Esophagus muscularis mucosa (tissue), 4 donors: ENCODE data around the gene NPC1L1. TPM values are rescaled to one million over a fixed set of nuclear protein-coding genes. Genes with fewer than 3 reads are reported as not detected.

ENCODE experiments used
- DNase-seq: peaks from one replicate; pipeline ENCODE4 v3.0.0-alpha.2; 2017; ENCODE audit errors: extremely low spot score
- H3K27ac ChIP-seq, 4 donors: fragments of 200-600 bp; sonication (generic); replicated peaks in 1 of 4; 1 replicate in 3 of 4; 2 replicates in 1 of 4; pipeline ENCODE4 v1.5.1; 2016 to 2019; ENCODE audit warnings: mild to moderate bottlenecking in 1 of 4
- H3K27me3 ChIP-seq, 4 donors: fragments of 200-600 bp; sonication (generic); one replicate each; pipeline versions ENCODE4 v1.5.1 to v1.6.0; 2016 to 2019
- H3K36me3 ChIP-seq, 4 donors: fragments of 200-600 bp; sonication (generic); one replicate each; pipeline ENCODE4 v1.5.1; 2016 to 2019
- H3K4me1 ChIP-seq, 4 donors: fragments of 200-600 bp; sonication (generic); one replicate each; pipeline ENCODE4 v1.5.1; 2016 to 2019
- H3K4me3 ChIP-seq, 4 donors: fragments of 200-600 bp; sonication (generic); 1 replicate in 2 of 4; 2 replicates in 2 of 4; pipeline ENCODE4 v1.5.1; 2016 to 2019; ENCODE audit warnings: mild to moderate bottlenecking in 4 of 4, moderate library complexity in 1 of 4
- H3K9me3 ChIP-seq, 4 donors: fragments of 200-600 bp; sonication (generic); 1 replicate in 3 of 4; 2 replicates in 1 of 4; pipeline ENCODE4 v1.5.1; 2016 to 2019
- EP300 ChIP-seq: sonication (generic); formaldehyde crosslinking; IDR thresholded peaks from one replicate; pipeline ENCODE4 v1.6.1; 2017; ENCODE audit warnings: antibody characterized with exemption
- POLR2A ChIP-seq: fragments of 450-650 bp; IDR thresholded peaks from one replicate; pipeline ENCODE4 v1.6.1; 2017; ENCODE audit warnings: antibody characterized with exemption, moderate library complexity, mild to moderate bottlenecking, low read depth
- POLR2AphosphoS5 ChIP-seq, 2 donors: sonication (generic); formaldehyde crosslinking; IDR thresholded peaks; one replicate each; pipeline ENCODE4 v1.6.1; 2017; ENCODE audit warnings: antibody characterized with exemption in 2 of 2
- WGBS: methylation state at CpG from one replicate; pipeline ENCODE4 v1.1.5; 2018; 5-methylcytosine and 5-hydroxymethylcytosine counted together
- intact Hi-C: fragments of 100-400 bp; cut with DNase I; formaldehyde crosslinking; loops from one replicate; pipeline ENCODE4 v1.15.1; 2023
- total RNA-seq, 4 donors: library from RNA; depleted of rRNA; stranded (reverse); fragments of >200 nt; gene quantifications; one replicate each; pipeline versions ENCODE4 v1.1.0 to v1.2.1, GENCODE V29; 2016
- TF ChIP-seq, protein P1 (sequence below), 3 experiments: fragments of 200-600 bp in 2 of 3; fragments of 450-650 bp in 1 of 3; sonication (generic) in 2 of 3; IDR thresholded peaks; one replicate each; pipeline ENCODE4 v1.5.1; 2017 to 2019; ENCODE audit warnings: antibody characterized with exemption in 3 of 3, mild to moderate bottlenecking in 2 of 3, moderate library complexity in 1 of 3

The NPC1L1 gene
- total RNA-seq, 4 donors from 2014 or later, result 0.17 to 0.57 TPM; not detected in 2

DNA sequence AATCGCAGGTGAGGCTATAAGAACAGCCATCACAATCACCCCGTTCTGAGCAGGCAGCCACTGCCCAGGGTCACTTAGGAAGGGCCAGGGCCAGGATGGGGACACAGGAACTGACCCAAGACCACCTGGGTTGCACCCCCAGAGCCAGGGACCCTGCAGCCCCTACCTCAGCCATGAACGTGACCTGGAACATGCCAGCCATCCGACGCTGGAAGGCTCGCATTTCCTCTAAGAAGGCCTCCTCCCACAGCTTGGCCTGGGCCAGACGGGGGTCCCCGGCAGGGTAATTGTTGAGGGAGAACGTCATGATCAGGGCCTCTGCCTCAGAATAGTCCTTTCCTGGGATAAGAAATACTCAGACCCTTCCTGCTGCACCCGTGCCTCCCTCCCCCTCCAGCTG, 5.0 kb downstream of the NPC1L1 start:
- WGBS, result 78% methylated on average over 10 of the region's 10 CpGs
- H3K4me3 ChIP-seq, result no peak overlapping the region

DNA sequence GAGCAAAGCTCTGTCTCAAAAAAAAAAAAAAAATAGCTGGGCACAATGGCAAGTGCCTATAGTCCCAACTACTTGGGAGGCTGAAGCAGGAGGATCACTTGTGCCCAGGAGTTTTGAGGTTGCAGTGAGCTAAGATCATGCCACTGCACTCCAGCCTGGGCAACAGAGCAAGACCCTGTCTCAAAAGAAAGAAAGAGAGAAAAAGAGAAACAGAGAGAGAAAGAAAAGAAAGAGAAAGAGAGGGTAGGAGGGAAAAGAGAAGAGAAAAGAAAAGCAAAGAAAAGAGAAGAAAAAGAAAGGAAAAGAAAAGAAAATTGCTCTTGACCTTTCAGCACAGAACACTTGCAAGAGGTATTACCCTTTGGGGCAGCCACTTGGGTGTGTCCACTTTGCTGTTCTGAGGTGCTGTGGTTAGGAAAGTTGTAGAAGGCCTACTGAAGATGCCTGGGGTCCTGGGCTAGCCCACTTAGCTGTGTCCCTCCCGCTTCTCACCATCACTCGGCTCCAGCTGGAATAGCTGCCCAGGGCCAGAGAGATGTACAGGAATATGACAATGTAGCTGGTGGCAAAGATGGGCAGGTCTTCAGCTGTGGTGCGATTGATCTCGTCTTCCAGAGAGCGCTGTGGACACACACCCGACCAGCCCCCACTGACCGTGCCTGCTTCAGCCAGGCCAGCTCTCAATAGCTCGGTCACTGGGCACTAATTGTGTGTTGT, 5.6 kb downstream of the NPC1L1 start:
- intact Hi-C loops, result no loop called here
- Histone ChIP-seq H3K27me3 (no peaks in the 10 kb centered on the region), H3K27ac (no peak overlapping the region), H3K9me3 (no peaks in the 10 kb centered on the region), H3K4me1 (no peaks in the 10 kb centered on the region), H3K4me3 (no peak overlapping the region), H3K36me3 (no peaks in the 10 kb centered on the region)
- WGBS, result 94% methylated on average over 8 of the region's 8 CpGs
- DNase-seq, result no peak
- TF ChIP-seq POLR2A (no peak), EP300 (no peak), POLR2AphosphoS5 (IDR thresholded peaks at IDR 0.05) (no peak)
- TF ChIP-seq, protein P1, sequence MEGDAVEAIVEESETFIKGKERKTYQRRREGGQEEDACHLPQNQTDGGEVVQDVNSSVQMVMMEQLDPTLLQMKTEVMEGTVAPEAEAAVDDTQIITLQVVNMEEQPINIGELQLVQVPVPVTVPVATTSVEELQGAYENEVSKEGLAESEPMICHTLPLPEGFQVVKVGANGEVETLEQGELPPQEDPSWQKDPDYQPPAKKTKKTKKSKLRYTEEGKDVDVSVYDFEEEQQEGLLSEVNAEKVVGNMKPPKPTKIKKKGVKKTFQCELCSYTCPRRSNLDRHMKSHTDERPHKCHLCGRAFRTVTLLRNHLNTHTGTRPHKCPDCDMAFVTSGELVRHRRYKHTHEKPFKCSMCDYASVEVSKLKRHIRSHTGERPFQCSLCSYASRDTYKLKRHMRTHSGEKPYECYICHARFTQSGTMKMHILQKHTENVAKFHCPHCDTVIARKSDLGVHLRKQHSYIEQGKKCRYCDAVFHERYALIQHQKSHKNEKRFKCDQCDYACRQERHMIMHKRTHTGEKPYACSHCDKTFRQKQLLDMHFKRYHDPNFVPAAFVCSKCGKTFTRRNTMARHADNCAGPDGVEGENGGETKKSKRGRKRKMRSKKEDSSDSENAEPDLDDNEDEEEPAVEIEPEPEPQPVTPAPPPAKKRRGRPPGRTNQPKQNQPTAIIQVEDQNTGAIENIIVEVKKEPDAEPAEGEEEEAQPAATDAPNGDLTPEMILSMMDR (IDR thresholded peaks at IDR 0.05), result no peak

More for the DNA sequence above, 5.0 kb downstream of the NPC1L1 start:
- intact Hi-C loops, result no loop called here
- no peaks in the 10 kb centered on the region for H3K4me1 ChIP-seq
- H3K27ac ChIP-seq, result no peak overlapping the region
- no peak for DNase-seq
- no peaks in the 10 kb centered on the region for H3K9me3 ChIP-seq
- H3K36me3 ChIP-seq, result no peaks in the 10 kb centered on the region
- TF ChIP-seq POLR2AphosphoS5 (IDR thresholded peaks at IDR 0.05), result no peak
- TF ChIP-seq, protein P1 (IDR thresholded peaks at IDR 0.05), result no peak
- H3K27me3 ChIP-seq, result no peaks in the 10 kb centered on the region

DNA sequence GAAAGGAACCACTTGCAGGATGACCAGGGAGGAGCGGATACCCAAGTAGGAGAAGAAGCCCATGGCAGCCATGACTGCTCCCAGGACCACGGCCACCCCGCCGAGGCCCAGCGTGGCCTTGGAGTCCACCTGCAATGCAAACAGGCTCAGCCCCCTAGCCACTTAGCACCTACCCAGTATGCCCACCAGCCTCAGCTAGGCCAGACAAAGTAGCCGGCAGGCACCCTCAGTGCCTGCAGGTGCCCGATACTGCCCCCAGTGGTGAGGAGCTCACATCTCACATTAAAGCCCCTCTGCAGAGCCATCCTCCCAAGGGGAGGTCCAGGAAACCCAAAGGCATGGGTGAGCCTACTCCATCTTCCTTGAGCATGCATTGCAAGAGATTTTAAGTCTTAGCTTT, 6.6 kb downstream of the NPC1L1 start:
- no peaks in the 10 kb centered on the region for H3K36me3 ChIP-seq
- intact Hi-C loops, result no loop called here
- no CpG with 5 or more reads among the region's 7 CpGs for WGBS
- H3K27ac ChIP-seq, result no peak overlapping the region
- no peak overlapping the region for H3K4me3 ChIP-seq
- TF ChIP-seq, protein P1 (IDR thresholded peaks at IDR 0.05), result peak in 2 of 3 experiments; percentile 11 to 44
- TF ChIP-seq POLR2AphosphoS5 (IDR thresholded peaks at IDR 0.05) (no peak), EP300 (no peak), POLR2A (no peak)
- DNase-seq, result no peak
- H3K4me1 ChIP-seq, result no peaks in the 10 kb centered on the region
- H3K27me3 ChIP-seq, result no peaks in the 10 kb centered on the region
- no peaks in the 10 kb centered on the region for H3K9me3 ChIP-seq

DNA sequence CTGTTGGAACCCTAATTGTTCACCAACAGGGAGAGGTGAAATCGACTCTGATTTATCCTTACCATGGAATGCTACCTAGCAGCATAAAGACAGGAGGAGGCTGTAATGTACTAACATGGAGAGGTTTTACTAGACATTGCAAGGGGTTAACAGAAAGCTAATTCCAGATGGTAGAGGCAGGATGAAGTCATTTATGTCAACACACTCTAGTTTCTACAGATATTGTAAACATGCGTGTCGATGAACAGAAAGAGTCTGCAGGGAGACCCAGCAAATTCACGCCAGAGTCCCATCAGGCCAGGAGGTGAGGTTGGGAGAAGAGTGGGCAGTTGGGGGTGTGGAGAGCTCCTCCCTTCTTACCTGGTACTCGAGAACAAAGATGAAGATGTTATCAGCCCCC, 7.0 kb downstream of the NPC1L1 start:
- Histone ChIP-seq H3K27me3 (no peaks in the 10 kb centered on the region), H3K4me1 (no peaks in the 10 kb centered on the region), H3K9me3 (no peaks in the 10 kb centered on the region), H3K27ac (no peak overlapping the region), H3K4me3 (no peak overlapping the region), H3K36me3 (no peaks in the 10 kb centered on the region)
- intact Hi-C loops, result no loop called here
- TF ChIP-seq, protein P1 (IDR thresholded peaks at IDR 0.05), result no peak
- TF ChIP-seq EP300, result no peak
- TF ChIP-seq POLR2A, result no peak
- no peak for TF ChIP-seq POLR2AphosphoS5 (IDR thresholded peaks at IDR 0.05)
- no peak for DNase-seq
- 53% methylated on average over 5 of the region's 5 CpGs for WGBS
